Heart left ventricle (tissue), 13 donors: ENCODE measurements around the gene LRRC15.

Experiments used
- POLR2A ChIP-seq, 2 donors: fragments of 450-650 bp; IDR thresholded peaks; one replicate each; pipeline ENCODE4 v1.6.1; 2017; ENCODE audit warnings: antibody characterized with exemption in 2 of 2, mild to moderate bottlenecking in 2 of 2, moderate library complexity in 2 of 2
- TF ChIP-seq, protein P1 (sequence below), 12 donors: fragments of 200-600 bp; sonication (generic) in 4 of 12; IDR thresholded peaks; one replicate each; pipeline versions ENCODE4 v1.5.0 to v1.8.0; 2018 to 2022; ENCODE audit warnings: antibody characterized with exemption in 12 of 12, mild to moderate bottlenecking in 5 of 12
- donor health status: ischemic (EF 13 %, LVEDD 7.1; RV severe dilation, severe dysfunction).
- donor health status: DM: no; HTN: yes; CAD: no.
- donor health status: DM: no; HTN: no; CAD: no.
- donor health status: ischemic (EF 25% LVEDD 6.9; RV normal size, moderate dysfunction).
- donor health status: ischemic (EF 25% LVEDD 5.7; RV mildly dilated, moderate dysfunction).
- donor health status: ischemic (EF 35%, LVEDD 5.7; RV mildly dilated, moderate dysfunction).
- donor health status: nonischemic (EF 11% LVEDD 7.7; RV severe dilation, severe dysfunction).
- donor health status: DM: yes; HTN: yes; CAD: no.
- donor health status: PGD.
- donor health status: ischemic (EF 29% LVEDD 5.4; RV normal size, mild dysfunction).
- donor health status: nonischemic (EF 23%, LVEDD 6.1; RV moderate dilation, normal function).

GRCh38 chr3:194351952-194352536, 17.5 kb downstream of the LRRC15 start:
- no peak for TF ChIP-seq POLR2A (IDR thresholded peaks at IDR 0.05)
- TF ChIP-seq, protein P1, sequence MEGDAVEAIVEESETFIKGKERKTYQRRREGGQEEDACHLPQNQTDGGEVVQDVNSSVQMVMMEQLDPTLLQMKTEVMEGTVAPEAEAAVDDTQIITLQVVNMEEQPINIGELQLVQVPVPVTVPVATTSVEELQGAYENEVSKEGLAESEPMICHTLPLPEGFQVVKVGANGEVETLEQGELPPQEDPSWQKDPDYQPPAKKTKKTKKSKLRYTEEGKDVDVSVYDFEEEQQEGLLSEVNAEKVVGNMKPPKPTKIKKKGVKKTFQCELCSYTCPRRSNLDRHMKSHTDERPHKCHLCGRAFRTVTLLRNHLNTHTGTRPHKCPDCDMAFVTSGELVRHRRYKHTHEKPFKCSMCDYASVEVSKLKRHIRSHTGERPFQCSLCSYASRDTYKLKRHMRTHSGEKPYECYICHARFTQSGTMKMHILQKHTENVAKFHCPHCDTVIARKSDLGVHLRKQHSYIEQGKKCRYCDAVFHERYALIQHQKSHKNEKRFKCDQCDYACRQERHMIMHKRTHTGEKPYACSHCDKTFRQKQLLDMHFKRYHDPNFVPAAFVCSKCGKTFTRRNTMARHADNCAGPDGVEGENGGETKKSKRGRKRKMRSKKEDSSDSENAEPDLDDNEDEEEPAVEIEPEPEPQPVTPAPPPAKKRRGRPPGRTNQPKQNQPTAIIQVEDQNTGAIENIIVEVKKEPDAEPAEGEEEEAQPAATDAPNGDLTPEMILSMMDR (IDR thresholded peaks at IDR 0.05): no peak
